Heart right ventricle (tissue), 16 donors: ENCODE data around the gene RPL12. TPM values are rescaled to one million over a fixed set of nuclear protein-coding genes. Genes with fewer than 3 reads are reported as not detected.

Source experiments
- ATAC-seq, 8 donors: fragments of 200-7000 bp; cut with Tn5 transposase; one replicate each; pipeline ENCODE4 v1.9.1; 2020; ENCODE audit warnings: mild to moderate bottlenecking in 8 of 8, moderate library complexity in 8 of 8, moderate number of reproducible peaks in 1 of 8
- DNase-seq, 2 donors: peaks; one replicate each; pipeline ENCODE4 v3.0.0-alpha.2; 2020
- H3K27ac ChIP-seq, 10 donors: fragments of 200-600 bp; sonication (generic) in 2 of 10; one replicate each; pipeline versions ENCODE4 v1.5.0 to v1.8.0; 2020 to 2022; ENCODE audit warnings: mild to moderate bottlenecking in 3 of 10
- H3K27me3 ChIP-seq, 7 donors: fragments of 200-600 bp; one replicate each; pipeline ENCODE4 v1.8.0; 2021 to 2022; ENCODE audit warnings: mild to moderate bottlenecking in 2 of 7
- H3K36me3 ChIP-seq, 9 donors: fragments of 200-600 bp; sonication (generic) in 1 of 9; one replicate each; pipeline versions ENCODE4 v1.5.0 to v1.8.0; 2020 to 2022; ENCODE audit warnings: mild to moderate bottlenecking in 2 of 9
- H3K4me1 ChIP-seq, 9 donors: fragments of 200-600 bp; sonication (generic) in 1 of 9; one replicate each; pipeline versions ENCODE4 v1.5.0 to v1.8.0; 2020 to 2022; ENCODE audit warnings: mild to moderate bottlenecking in 4 of 9
- H3K4me3 ChIP-seq, 10 donors: fragments of 200-600 bp; sonication (generic) in 2 of 10; one replicate each; pipeline versions ENCODE4 v1.5.0 to v1.8.0; 2020 to 2022; ENCODE audit warnings: mild to moderate bottlenecking in 7 of 10, moderate library complexity in 2 of 10
- H3K9me3 ChIP-seq, 11 donors: fragments of 200-600 bp in 10 of 11; sonication (generic) in 2 of 11; one replicate each; pipeline versions ENCODE4 v1.5.0 to v1.8.0; 2013 to 2022; ENCODE audit warnings: mild to moderate bottlenecking in 2 of 11, control low read depth in 1 of 11, moderate library complexity in 1 of 11
- WGBS, 2 donors: extraction: QIAGEN DNeasy Blood & Tissue Kit; methylation state at CpG; one replicate each; pipeline ENCODE4 v1.1.7; 2013; ENCODE audit warnings: inconsistent platforms in 1 of 2; 5-methylcytosine and 5-hydroxymethylcytosine counted together
- intact Hi-C, 10 donors: fragments of 100-400 bp; cut with DNase I; formaldehyde crosslinking; loops; one replicate each; pipeline versions ENCODE4 v1.11.1 to v1.14.2; 2022
- polyA plus RNA-seq, 2 donors: library from polyadenylated mRNA; stranded (reverse); fragments of 200-250 nt; gene quantifications; one replicate each; pipeline ENCODE4 v1.2.3, GENCODE V29; 2013
- total RNA-seq, 10 donors: library from RNA; stranded (reverse); fragmentation: NEBNext Ultra II Directional in 3 of 10; extraction: Animal tissue kit (Norgen Biotek cat#: 25700) in 3 of 10; gene quantifications; one replicate each; pipeline versions ENCODE4 v1.2.1 to v1.2.4, GENCODE V29; 2021 to 2023
- TF ChIP-seq, protein P1 (sequence below), 9 donors: fragments of 200-600 bp; sonication (generic) in 2 of 9; IDR thresholded peaks; one replicate each; pipeline versions ENCODE4 v1.5.0 to v1.8.0; 2021 to 2022; ENCODE audit warnings: antibody characterized with exemption in 9 of 9, mild to moderate bottlenecking in 5 of 9, moderate library complexity in 1 of 9
- donor health status: Arrhythmogenic right ventricular cardiomyopathy.
- donor health status: ischemic (EF 13 %, LVEDD 7.1; RV severe dilation, severe dysfunction).
- donor health status: healthy with polysubstance abuse.
- donor health status: DM: no; HTN: yes; CAD: no.
- donor health status: DM: no; HTN: no; CAD: no.
- donor health status: ischemic (EF 25% LVEDD 6.9; RV normal size, moderate dysfunction).
- donor health status: ischemic (EF 25% LVEDD 5.7; RV mildly dilated, moderate dysfunction).
- donor health status: healthy.
- donor health status: DM: yes; HTN: yes; CAD: no.
- donor health status: Ischemic cardiomyopathy.
- donor health status: ischemic (EF 35%, LVEDD 5.7; RV mildly dilated, moderate dysfunction).
- donor health status: nonischemic (EF 11% LVEDD 7.7; RV severe dilation, severe dysfunction).
- donor health status: DM: yes; HTN: yes; CAD: no.
- donor health status: PGD.
- donor health status: ischemic (EF 29% LVEDD 5.4; RV normal size, mild dysfunction).
- donor health status: nonischemic (EF 23%, LVEDD 6.1; RV moderate dilation, normal function).

The RPL12 gene
- total and polyA plus RNA-seq, 12 donors: 409 to 1,920 (median 536) TPM

DNA sequence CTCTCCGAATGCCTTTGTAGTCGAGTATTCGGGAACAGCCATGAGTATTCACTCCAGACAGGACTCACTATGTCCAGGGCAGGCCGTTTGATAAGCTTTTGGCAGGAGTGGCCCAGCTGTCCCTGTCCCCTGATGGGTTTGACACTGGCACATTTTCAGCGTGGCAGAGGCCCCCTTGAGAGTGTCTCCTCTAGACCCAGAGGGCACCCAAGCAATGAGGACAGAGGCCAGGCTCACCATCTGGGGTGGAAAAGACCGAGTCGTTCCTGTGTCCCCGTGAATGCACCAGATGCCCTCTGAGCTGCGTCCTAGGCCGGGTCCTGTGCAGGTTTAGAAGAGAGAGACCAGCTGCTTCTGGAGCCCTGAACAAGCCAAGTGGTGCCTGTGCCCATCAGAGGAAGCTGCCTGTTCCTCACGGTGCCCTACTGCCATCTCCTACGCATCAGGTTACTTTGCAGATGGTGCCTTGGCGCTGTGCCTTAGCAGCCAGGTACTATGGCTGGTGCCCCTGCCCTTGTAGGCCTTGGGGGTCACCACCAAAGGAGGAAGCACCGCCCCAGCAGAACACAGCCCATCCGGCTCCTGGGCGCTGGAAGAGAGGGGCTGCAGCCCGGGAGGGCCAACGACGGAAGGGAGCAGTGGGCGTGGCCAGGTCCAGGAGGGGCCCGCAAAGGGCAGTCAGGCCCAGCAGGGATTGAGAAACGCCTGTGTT lies 42.5 kb upstream of the RPL12 start:
- TF ChIP-seq, protein P1, sequence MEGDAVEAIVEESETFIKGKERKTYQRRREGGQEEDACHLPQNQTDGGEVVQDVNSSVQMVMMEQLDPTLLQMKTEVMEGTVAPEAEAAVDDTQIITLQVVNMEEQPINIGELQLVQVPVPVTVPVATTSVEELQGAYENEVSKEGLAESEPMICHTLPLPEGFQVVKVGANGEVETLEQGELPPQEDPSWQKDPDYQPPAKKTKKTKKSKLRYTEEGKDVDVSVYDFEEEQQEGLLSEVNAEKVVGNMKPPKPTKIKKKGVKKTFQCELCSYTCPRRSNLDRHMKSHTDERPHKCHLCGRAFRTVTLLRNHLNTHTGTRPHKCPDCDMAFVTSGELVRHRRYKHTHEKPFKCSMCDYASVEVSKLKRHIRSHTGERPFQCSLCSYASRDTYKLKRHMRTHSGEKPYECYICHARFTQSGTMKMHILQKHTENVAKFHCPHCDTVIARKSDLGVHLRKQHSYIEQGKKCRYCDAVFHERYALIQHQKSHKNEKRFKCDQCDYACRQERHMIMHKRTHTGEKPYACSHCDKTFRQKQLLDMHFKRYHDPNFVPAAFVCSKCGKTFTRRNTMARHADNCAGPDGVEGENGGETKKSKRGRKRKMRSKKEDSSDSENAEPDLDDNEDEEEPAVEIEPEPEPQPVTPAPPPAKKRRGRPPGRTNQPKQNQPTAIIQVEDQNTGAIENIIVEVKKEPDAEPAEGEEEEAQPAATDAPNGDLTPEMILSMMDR (IDR thresholded peaks at IDR 0.05): no peak
- ATAC-seq: peak; percentile 36 to 88 (median 78)
- peak overlapping the region; percentile 62 to 87 (median 75) for H3K27ac ChIP-seq
- peaks cover 0 to 99% (median 28%) of the 10 kb centered on the region in 9 donors for H3K36me3 ChIP-seq
- no peaks in the 10 kb centered on the region for H3K27me3 ChIP-seq
- H3K9me3 ChIP-seq: no peaks in the 10 kb centered on the region
- intact Hi-C loops: loop anchor here in 2 of 10 donors (2.0 to 10.0 kb wide), 2 partner anchors 29 to 201 kb away; no protein-coding TSS in a partner anchor
- DNase-seq: peak; percentile 53 to 65
- H3K4me3 ChIP-seq: no peak overlapping the region
- WGBS, 2 donors: 57 to 70% methylated on average over 22 of the region's 22 CpGs
- H3K4me1 ChIP-seq: peaks cover 0 to 38% (median 18%) of the 10 kb centered on the region in 9 donors

- H3K27ac ChIP-seq: peak overlapping the region in 1 of 10 donors; percentile 86
- ATAC-seq (no peak), DNase-seq (no peak)
- H3K9me3 ChIP-seq: no peaks in the 10 kb centered on the region
- H3K4me1 ChIP-seq: peaks cover 0 to 38% (median 18%) of the 10 kb centered on the region in 9 donors
- peaks cover 0 to 100% (median 29%) of the 10 kb centered on the region in 9 donors for H3K36me3 ChIP-seq
- intact Hi-C loops: loop anchor here in 2 of 10 donors (2.0 to 10.0 kb wide), 2 partner anchors 28 to 202 kb away; no protein-coding TSS in a partner anchor
- whole genome bisulfite sequencing, 2 donors: 79 to 82% methylated on average over 14 of the region's 14 CpGs
- TF ChIP-seq, protein P1 (IDR thresholded peaks at IDR 0.05): no peak
- no peaks in the 10 kb centered on the region for H3K27me3 ChIP-seq
- no peak overlapping the region for H3K4me3 ChIP-seq
Measured at GRCh38 chr9:127492616-127493015, 41.4 kb upstream of the RPL12 start.

DNA sequence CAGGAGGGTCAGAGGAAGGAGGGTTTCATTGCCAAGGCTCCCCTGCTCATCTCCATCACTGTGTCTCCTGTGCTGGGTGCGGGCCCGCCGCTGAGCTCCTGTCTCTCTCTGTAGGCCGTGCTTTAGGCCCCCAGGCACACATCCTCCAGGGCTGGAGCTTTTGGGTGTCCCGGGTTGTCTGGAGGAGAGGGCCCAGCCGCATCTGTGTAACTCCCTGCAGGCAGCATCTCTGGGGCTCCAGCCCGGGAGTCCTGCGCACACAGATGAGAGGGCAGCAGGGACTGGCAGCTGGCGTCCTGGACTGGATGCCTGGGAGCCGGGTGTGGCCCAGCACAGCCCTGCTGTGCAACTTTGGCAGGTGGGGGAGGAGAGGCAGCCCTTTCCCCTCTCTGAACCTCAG lies 40.3 kb upstream of the RPL12 start:
- H3K27ac ChIP-seq: no peak overlapping the region
- H3K27me3 ChIP-seq: no peaks in the 10 kb centered on the region
- peaks cover 0 to 38% (median 18%) of the 10 kb centered on the region in 9 donors for H3K4me1 ChIP-seq
- ATAC-seq (no peak), DNase-seq (no peak)
- WGBS, 2 donors: 88 to 92% methylated on average over 10 of the region's 10 CpGs
- intact Hi-C loops: loop anchor here in 1 of 10 donors (10.0 kb wide), 1 partner anchor 203 kb away; no protein-coding TSS in a partner anchor
- no peaks in the 10 kb centered on the region for H3K9me3 ChIP-seq
- H3K4me3 ChIP-seq: no peak overlapping the region
- TF ChIP-seq, protein P1 (IDR thresholded peaks at IDR 0.05): no peak
- peaks cover 0 to 100% (median 22%) of the 10 kb centered on the region in 9 donors for H3K36me3 ChIP-seq

- H3K27me3 ChIP-seq: no peaks in the 10 kb centered on the region
- TF ChIP-seq, protein P1 (IDR thresholded peaks at IDR 0.05): no peak
- ATAC-seq: no peak
- intact Hi-C loops: loop anchor here in 1 of 10 donors (10.0 kb wide), 1 partner anchor 204 kb away; no protein-coding TSS in a partner anchor
- peaks cover 0 to 33% (median 17%) of the 10 kb centered on the region in 9 donors for H3K4me1 ChIP-seq
- peaks cover 0 to 100% (median 27%) of the 10 kb centered on the region in 9 donors for H3K36me3 ChIP-seq
- 93 to 96% methylated on average over 9 of the region's 9 CpGs for WGBS, 2 donors
- H3K9me3 ChIP-seq: no peaks in the 10 kb centered on the region
- no peak overlapping the region for H3K27ac ChIP-seq
- H3K4me3 ChIP-seq: no peak overlapping the region
- no peak for DNase-seq
Measured at GRCh38 chr9:127490535-127491230, 39.5 kb upstream of the RPL12 start.
